GM06990 (cell line): Measurements from ENCODE around the gene ATP6V0C.

Source experiments
- DNase-seq: peaks from one replicate; pipeline ENCODE4 v3.0.0-alpha.2; 2011; ENCODE audit not compliant: insufficient read length; ENCODE audit errors: extremely low read depth
- H3K27me3 ChIP-seq: replicated peaks from 2 replicates; pipeline ENCODE4 v1.6.0; 2011; ENCODE audit warnings: low read length; ENCODE audit not compliant: control insufficient read depth, insufficient read depth
- H3K36me3 ChIP-seq: 2 replicates; pipeline ENCODE4 v1.5.1; 2011; ENCODE audit warnings: low read length; ENCODE audit not compliant: control insufficient read depth, insufficient read depth
- H3K4me3 ChIP-seq: replicated peaks from 2 replicates; pipeline ENCODE4 v1.5.1; 2011; ENCODE audit warnings: low read depth, mild to moderate bottlenecking, control low read depth, low read length
- CTCF ChIP-seq: IDR thresholded peaks from 2 replicates; pipeline ENCODE4 v1.5.1; 2011; ENCODE audit warnings: low read length, control low read depth, mild to moderate bottlenecking, inconsistent platforms; ENCODE audit not compliant: insufficient read depth, poor library complexity, severe bottlenecking

The ATP6V0C gene

GRCh38 chr16:2515180-2515851 is 1.6 kb downstream of the ATP6V0C start:
- peaks cover 12% of the 10 kb centered on the region for H3K36me3 ChIP-seq
- no peak for DNase-seq
- peak overlapping the region; percentile 92 for H3K4me3 ChIP-seq
- TF ChIP-seq CTCF, result no peak
- H3K27me3 ChIP-seq, result no peaks in the 10 kb centered on the region

GRCh38 chr16:2516391-2517240 is 2.9 kb downstream of the ATP6V0C start:
- no peak overlapping the region for H3K4me3 ChIP-seq
- DNase-seq, result no peak

GRCh38 chr16:2517954-2518605 is 4.3 kb downstream of the ATP6V0C start:
- no peak overlapping the region for H3K4me3 ChIP-seq
- peaks cover 12% of the 10 kb centered on the region for H3K36me3 ChIP-seq
- DNase-seq, result no peak
- TF ChIP-seq CTCF, result no peak
- no peaks in the 10 kb centered on the region for H3K27me3 ChIP-seq

More at GRCh38 chr16:2516391-2517240, 2.9 kb downstream of the ATP6V0C start:
- Histone ChIP-seq H3K36me3 (peaks cover 12% of the 10 kb centered on the region), H3K27me3 (no peaks in the 10 kb centered on the region)
- no peak for TF ChIP-seq CTCF

GRCh38 chr16:2518823-2519710 is 5.3 kb downstream of the ATP6V0C start:
- no peak for TF ChIP-seq CTCF
- Histone ChIP-seq H3K4me3 (no peak overlapping the region), H3K27me3 (no peaks in the 10 kb centered on the region), H3K36me3 (peaks cover 17% of the 10 kb centered on the region)
- no peak for DNase-seq

GRCh38 chr16:2519711-2520080 is 5.9 kb downstream of the ATP6V0C start:
- no peak for DNase-seq
- TF ChIP-seq CTCF, result no peak
- Histone ChIP-seq H3K4me3 (peak overlapping the region; percentile 32), H3K36me3 (peaks cover 19% of the 10 kb centered on the region), H3K27me3 (no peaks in the 10 kb centered on the region)
